ENCODE results near the gene FBXL16.

FBXL16 gene

GRCh38 chr16:644556-644955 lies 61.0 kb downstream of the FBXL16 start:
- no peak for DNase-seq (ENCODE audit: low read depth)
- no peak overlapping the region for H3K4me3 ChIP-seq (ENCODE audit: control insufficient read depth, low read depth, low read length)
- no peak for TF ChIP-seq CTCF (IDR thresholded peaks at IDR 0.05; ENCODE audit: control insufficient read depth, insufficient read depth, low read depth, low read length, missing control alignments)

GRCh38 chr16:643050-643368 lies 62.6 kb downstream of the FBXL16 start:
- H3K4me3 ChIP-seq (ENCODE audit: control insufficient read depth, low read depth, low read length) = peak overlapping the region; percentile 84
- DNase-seq (ENCODE audit: low read depth) = no peak
- TF ChIP-seq CTCF (IDR thresholded peaks at IDR 0.05; ENCODE audit: control insufficient read depth, insufficient read depth, low read depth, low read length, missing control alignments) = no peak

All from AG09309 (cell line).